ENCODE data around the gene SRPX.
A peak's percentile ranks its signal among the peaks of the same experiment; 100 is the strongest.

The SRPX gene

DNA sequence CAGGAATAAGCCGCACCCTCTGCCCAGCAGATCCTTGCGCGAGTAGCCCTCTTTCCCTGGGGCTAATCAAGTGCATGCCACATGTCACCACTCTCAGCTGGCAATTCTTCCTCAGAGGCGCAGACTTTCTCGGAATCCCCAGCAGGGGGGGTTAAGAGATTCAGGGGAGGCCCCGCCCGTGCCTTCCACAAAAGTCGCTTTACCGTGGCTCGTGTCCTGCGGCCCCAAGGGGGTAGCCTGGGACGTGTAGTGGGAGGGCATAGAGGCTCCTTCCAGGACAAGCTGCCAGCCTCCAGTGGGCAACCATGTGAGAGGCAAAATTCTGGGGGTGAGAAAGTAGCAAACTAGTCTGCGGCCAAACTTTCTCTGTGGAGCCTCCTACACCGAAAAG lies 652 bp downstream of the SRPX start:
- no peak overlapping the region for H3K27ac ChIP-seq
- peak; percentile 43 for TF ChIP-seq CTCF (conservative IDR thresholded peaks at IDR 0.05)

DNA sequence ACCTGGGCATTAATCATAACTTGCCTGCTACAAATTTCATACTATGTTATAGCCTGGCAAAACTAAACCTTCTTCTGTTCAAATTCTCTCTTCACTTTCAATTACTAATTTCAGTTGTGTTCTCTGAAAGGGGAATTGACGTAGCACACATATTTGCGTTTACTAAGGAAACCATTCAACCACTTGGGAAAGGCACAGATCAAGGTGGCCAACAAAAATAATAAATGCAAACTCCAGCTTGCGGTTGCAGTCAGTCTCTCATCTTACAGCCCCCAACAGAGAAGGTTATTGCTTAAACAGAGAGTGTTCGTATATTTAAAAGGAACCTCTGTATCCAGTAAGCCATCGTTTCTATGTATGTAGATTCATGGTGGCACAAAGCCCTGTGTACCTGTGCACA lies 4.0 kb downstream of the SRPX start:
- no peak overlapping the region for H3K27ac ChIP-seq
- no peak for TF ChIP-seq CTCF (conservative IDR thresholded peaks at IDR 0.05)

DNA sequence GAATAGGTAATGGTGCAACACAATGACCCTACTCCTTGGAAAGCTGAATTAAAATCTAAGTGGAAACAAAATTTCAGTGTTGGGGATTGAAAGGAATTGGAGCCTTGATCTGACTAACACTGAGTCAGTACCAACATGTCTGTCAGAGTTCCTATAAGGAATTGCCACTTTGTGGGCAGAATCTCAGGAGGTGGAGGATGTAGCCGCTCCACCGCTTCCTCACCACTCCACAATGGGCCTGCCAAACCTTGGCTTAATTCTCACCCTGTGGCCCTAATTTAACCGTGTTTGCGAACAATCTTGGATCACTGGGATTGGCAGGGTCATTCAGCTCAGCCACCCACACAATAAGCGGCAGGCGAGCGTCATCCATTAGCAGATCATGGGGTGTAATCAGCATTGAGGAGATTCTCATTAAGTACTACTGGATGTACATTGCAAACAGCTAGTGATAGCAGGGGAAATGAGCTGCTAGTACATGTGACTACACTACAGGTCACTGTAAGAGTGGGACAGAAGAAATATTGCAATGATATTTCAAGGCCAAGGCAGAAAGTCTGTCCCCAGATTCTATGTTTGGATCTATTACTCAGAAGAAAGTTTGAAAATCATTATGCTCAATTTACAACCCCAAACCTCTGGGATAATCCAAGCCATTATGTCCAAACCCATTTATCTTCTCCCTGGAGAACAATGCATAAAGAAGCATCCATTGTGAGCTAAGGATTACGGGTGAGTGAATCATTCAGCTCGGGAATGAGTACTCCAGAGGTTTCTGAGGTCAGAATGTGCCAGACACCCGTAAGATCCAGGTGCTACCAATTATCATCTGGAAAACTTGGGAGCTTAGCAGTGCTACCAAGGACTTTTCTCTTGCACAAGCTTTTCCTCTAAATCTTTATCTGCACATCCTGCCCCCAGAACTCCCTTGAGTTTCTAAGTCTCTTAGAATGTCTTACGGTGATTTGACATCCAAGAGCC lies 5.8 kb downstream of the SRPX start:
- no peak overlapping the region for H3K27ac ChIP-seq
- TF ChIP-seq CTCF (conservative IDR thresholded peaks at IDR 0.05), result no peak

GRCh38 chrX:38214044-38214443 lies 6.6 kb downstream of the SRPX start:
- H3K27ac ChIP-seq, result no peak overlapping the region
- TF ChIP-seq CTCF (conservative IDR thresholded peaks at IDR 0.05), result no peak

DNA sequence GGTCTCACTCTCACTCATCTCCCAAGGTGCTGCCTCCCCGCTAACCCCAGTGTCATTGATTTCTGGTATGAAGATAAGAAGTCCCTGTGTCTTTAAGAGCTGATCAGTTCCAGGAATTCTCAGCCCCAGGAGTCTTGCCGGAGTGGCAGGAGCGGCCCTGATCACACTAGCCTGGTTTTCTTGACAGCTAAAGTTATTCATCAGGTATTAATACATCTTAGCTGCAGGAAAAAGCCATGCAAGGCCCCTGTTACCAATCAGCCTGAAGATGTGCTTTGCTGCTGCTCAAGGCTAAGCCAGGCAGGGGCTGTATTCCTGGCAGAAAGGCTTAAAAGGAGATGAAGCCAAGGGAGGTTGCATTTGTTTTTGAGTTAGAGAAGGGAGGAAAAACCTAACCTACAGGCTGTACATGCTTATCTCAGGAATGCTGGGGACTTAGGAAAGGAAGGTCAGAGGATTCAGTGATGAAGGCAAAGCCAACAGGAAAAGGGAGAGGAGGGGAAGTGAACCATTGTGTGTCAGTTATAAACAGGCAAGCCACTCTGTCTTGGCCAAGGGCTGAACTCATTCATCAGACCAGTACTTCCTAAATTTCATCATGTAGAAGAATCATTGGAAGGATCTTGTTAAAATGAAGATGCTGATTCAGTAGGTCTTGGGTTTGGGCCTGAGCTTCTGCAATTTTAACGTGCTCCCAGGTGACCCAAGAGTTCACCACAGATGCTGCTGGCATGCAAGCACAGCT lies 8.6 kb downstream of the SRPX start:
- no peak for TF ChIP-seq CTCF (conservative IDR thresholded peaks at IDR 0.05)
- H3K27ac ChIP-seq, result no peak overlapping the region

DNA sequence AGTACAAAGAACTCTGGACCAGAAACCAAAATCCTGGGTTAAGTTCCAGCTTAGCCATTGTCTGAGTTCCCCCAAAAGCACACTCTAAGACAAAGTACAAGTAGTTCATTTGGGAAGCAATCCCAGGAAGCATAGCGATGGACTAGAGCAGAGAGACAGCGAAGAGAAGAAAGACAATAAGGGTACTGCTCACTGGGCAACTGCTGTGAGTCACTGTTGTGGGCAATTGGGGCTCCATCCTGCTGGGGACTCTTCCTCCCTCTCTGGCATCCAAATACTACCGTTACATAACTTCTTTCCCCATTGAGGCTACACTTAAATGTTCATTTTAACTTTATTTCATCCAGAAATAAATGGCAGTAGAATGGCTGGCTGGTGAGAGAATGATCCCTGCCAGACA lies 14.1 kb downstream of the SRPX start:
- no peak overlapping the region for H3K27ac ChIP-seq

More for the DNA sequence above, 14.1 kb downstream of the SRPX start:
- TF ChIP-seq CTCF (conservative IDR thresholded peaks at IDR 0.05), result no peak
